ENCODE measurements around the gene GEMIN4. TPM values are rescaled to one million over a fixed set of nuclear protein-coding genes. Genes with fewer than 3 reads are reported as not detected.
"Not testable (repeated sequence)": the region's sequence is repeated elsewhere in the genome, so short reads cannot be mapped to it uniquely, and the experiment has no call there.

GEMIN4 gene
- total RNA-seq, 1 donor from 2014 or later: 13.3 TPM

- H3K4me3 ChIP-seq (ENCODE audit: low read depth, low read length): no peak overlapping the region
- DNase-seq (ENCODE audit: low read depth): no peak
- H3K27me3 ChIP-seq (ENCODE audit: control insufficient read depth, insufficient read depth, low read length): no peaks in the 10 kb centered on the region
- no peak for TF ChIP-seq CTCF (IDR thresholded peaks at IDR 0.05; ENCODE audit: insufficient read depth, low read length, poor library complexity, severe bottlenecking)
- H3K36me3 ChIP-seq (ENCODE audit: control insufficient read depth, insufficient read depth, low read length): peaks cover 4% of the 10 kb centered on the region
These were observed 39.8 kb upstream of the GEMIN4 start for GRCh38 chr17:791829-792228.

- not testable (repeated sequence) for H3K4me3 ChIP-seq (ENCODE audit: low read depth, low read length); H3K27me3 ChIP-seq (ENCODE audit: control insufficient read depth, insufficient read depth, low read length); DNase-seq (ENCODE audit: low read depth); H3K36me3 ChIP-seq (ENCODE audit: control insufficient read depth, insufficient read depth, low read length)
These were observed 38.8 kb upstream of the GEMIN4 start for GRCh38 chr17:790874-791247.

- DNase-seq (ENCODE audit: low read depth); H3K27me3 ChIP-seq (ENCODE audit: control insufficient read depth, insufficient read depth, low read length); H3K36me3 ChIP-seq (ENCODE audit: control insufficient read depth, insufficient read depth, low read length); H3K4me3 ChIP-seq (ENCODE audit: low read depth, low read length): not testable (repeated sequence)
These were observed 38.1 kb upstream of the GEMIN4 start for GRCh38 chr17:789931-790873.

- Histone ChIP-seq H3K36me3 (ENCODE audit: control insufficient read depth, insufficient read depth, low read length) (peaks cover 4% of the 10 kb centered on the region), H3K4me3 (ENCODE audit: low read depth, low read length) (no peak overlapping the region)
- DNase-seq (ENCODE audit: low read depth): no peak
These were observed 37.2 kb upstream of the GEMIN4 start for GRCh38 chr17:789160-789840.

GRCh38 chr17:788551-788950 is 36.5 kb upstream of the GEMIN4 start:
- H3K4me3 ChIP-seq (ENCODE audit: low read depth, low read length): no peak overlapping the region
- peaks cover 4% of the 10 kb centered on the region for H3K36me3 ChIP-seq (ENCODE audit: control insufficient read depth, insufficient read depth, low read length)
- no peak for TF ChIP-seq CTCF (IDR thresholded peaks at IDR 0.05; ENCODE audit: insufficient read depth, low read length, poor library complexity, severe bottlenecking)

More at GRCh38 chr17:789160-789840, 37.2 kb upstream of the GEMIN4 start:
- H3K27me3 ChIP-seq (ENCODE audit: control insufficient read depth, insufficient read depth, low read length): no peaks in the 10 kb centered on the region
- no peak for TF ChIP-seq CTCF (IDR thresholded peaks at IDR 0.05; ENCODE audit: insufficient read depth, low read length, poor library complexity, severe bottlenecking)

GRCh38 chr17:787641-788221 is 35.7 kb upstream of the GEMIN4 start:
- DNase-seq (ENCODE audit: low read depth): no peak
- Histone ChIP-seq H3K27me3 (ENCODE audit: control insufficient read depth, insufficient read depth, low read length) (no peaks in the 10 kb centered on the region), H3K36me3 (ENCODE audit: control insufficient read depth, insufficient read depth, low read length) (peaks cover 4% of the 10 kb centered on the region), H3K4me3 (ENCODE audit: low read depth, low read length) (no peak overlapping the region)
- no peak for TF ChIP-seq CTCF (IDR thresholded peaks at IDR 0.05; ENCODE audit: insufficient read depth, low read length, poor library complexity, severe bottlenecking)

More at GRCh38 chr17:788551-788950, 36.5 kb upstream of the GEMIN4 start:
- H3K27me3 ChIP-seq (ENCODE audit: control insufficient read depth, insufficient read depth, low read length): no peaks in the 10 kb centered on the region
- no peak for DNase-seq (ENCODE audit: low read depth)

GRCh38 chr17:785901-786300 is 33.8 kb upstream of the GEMIN4 start:
- DNase-seq (ENCODE audit: low read depth); H3K36me3 ChIP-seq (ENCODE audit: control insufficient read depth, insufficient read depth, low read length); H3K4me3 ChIP-seq (ENCODE audit: low read depth, low read length); H3K27me3 ChIP-seq (ENCODE audit: control insufficient read depth, insufficient read depth, low read length): not testable (repeated sequence)
